Effector CD4-positive, alpha-beta T cell (primary cell): ENCODE results near the gene NRG3.
"Not testable (repeated sequence)": the region's sequence is repeated elsewhere in the genome, so short reads cannot be mapped to it uniquely, and the experiment has no call there.

ENCODE experiments used
- DNase-seq: peaks from one replicate; pipeline ENCODE4 v3.0.0-alpha.2; 2020

Gene NRG3

GRCh38 chr10:82294874-82295378 lies 419.9 kb downstream of the NRG3 start:
- DNase-seq = no peak

- no peak for DNase-seq
Measured at GRCh38 chr10:82308641-82309040, 433.6 kb downstream of the NRG3 start.

- no peak for DNase-seq
Measured at GRCh38 chr10:82310839-82311238, 435.8 kb downstream of the NRG3 start.

DNA sequence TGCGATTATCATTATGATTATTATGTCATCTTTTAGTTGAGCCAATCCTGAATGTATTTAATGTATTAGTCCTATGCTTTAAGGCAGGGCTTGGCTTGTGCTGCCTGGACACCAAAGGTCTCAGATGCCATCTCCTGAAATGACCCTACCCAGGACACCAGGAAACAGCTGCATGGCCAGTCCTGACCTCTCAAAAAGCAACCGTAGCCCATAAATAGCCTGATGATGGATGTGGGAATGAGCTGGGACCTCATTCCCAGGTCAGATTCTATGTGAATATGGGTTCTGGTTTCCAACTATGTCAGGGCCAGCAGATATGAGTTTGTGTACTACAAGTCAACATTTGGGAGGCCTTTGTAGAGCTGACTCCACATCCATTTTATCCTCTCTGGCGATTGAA lies 438.4 kb downstream of the NRG3 start:
- DNase-seq = no peak

- no peak for DNase-seq
Measured at GRCh38 chr10:82318534-82318933, 443.5 kb downstream of the NRG3 start.

GRCh38 chr10:82319074-82319473 lies 444.1 kb downstream of the NRG3 start:
- no peak for DNase-seq

DNA sequence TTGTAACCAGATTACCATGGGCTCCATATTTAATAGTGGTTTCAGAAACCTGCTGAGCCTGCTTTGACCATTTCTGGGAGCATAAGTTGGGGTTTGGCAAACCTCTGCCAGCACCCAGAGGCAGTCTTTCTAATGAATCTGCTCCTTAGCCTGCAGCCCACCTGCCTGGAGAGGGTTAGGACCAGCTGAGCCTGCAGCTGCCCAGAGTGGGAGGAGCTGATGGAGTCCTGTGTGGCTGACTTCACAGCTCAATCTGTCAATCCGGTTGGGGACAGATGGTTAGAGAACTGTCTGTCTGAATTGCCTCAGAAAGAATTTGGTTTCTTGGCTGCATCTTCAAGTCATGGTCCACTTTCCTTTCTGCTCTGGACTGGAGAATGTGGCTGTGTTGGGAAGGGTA lies 444.6 kb downstream of the NRG3 start:
- DNase-seq = no peak

DNA sequence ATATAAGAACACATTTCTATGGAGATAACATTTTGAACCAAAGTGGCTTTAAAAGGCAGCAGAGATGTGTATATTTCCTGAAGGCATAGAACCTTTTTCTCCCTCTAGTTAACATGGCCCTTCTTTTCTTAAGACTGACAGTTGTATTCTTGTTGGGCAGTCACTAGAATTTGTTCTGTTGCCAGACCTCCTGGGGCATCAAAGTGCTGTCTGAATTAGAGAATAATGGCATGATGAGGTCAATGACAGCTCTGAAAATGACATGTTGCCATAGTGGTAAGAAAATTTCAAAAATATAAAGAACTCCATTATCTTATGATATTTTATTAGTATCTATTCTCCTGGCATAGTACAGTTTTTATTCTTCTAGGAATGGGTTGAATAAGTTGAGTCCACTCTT lies 446.7 kb downstream of the NRG3 start:
- DNase-seq = no peak

- DNase-seq = no peak
Measured at GRCh38 chr10:82331716-82332115, 456.7 kb downstream of the NRG3 start.

- DNase-seq = no peak
Measured at GRCh38 chr10:82335831-82336230, 460.8 kb downstream of the NRG3 start.

GRCh38 chr10:82340166-82340565 lies 465.2 kb downstream of the NRG3 start:
- no peak for DNase-seq

- not testable (repeated sequence) for DNase-seq
Measured at GRCh38 chr10:82349590-82349989, 474.6 kb downstream of the NRG3 start.

DNA sequence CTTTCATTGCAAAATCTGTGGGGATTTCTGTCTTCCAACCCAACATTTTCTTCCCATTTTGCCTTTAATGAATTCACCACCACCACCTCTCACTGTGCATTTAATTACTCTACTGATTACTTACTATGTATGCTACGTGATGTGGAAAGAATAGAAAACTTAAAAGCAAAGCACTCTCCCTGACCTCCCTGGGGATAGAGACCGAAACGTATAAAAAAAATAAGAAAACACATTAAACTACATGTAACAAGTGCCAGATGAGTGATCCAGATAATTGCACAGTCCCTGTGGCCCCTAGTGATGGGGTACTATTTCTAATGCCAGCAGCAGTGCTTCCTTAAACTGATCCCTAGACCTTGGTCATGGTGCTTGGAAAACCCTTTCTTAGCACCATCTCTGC lies 478.4 kb downstream of the NRG3 start:
- no peak for DNase-seq

DNA sequence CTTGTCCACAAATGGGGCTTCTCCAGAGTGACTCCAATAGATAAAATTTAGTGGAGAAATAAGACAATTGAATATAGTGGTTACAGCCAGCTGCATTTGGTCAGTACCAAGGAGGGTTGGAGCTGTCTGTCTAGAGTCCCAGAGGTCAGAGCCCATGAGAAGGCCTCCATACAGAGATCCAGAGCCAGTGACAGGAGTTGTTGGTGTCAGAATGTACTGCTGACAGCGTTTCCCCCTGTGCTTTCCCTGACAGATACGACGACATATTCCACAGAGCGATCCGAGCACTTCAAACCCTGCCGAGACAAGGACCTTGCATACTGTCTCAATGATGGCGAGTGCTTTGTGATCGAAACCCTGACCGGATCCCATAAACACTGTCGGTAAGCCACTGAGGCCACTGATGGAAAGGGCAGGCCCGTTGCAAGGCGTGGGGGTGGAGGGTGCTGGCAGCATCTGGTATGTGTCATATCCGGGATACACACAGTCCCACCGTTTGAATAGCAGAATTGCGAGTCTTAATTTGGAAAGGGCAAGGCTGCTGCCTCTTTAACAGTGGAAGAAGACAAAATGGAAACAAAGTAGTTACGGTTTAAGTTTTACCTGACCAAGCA lies 483.6 kb downstream of the NRG3 start:
- no peak for DNase-seq

DNA sequence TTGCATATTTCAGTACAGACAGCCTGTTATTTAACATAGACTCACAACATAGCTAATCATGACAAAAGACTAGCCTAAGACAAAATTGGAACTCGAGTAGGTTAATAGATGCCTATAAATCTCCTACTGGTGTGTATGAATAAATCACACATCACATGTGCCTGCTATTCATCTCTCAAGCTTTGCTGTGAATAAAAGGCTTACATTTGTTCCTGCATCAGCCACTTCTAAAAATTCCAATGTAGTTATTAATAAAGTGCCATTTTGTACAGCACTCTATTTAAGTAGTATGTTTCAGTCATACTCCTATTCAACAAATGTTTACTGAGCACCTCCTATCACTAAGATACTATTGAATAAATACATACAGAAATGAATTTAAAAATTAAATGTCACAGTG lies 486.3 kb downstream of the NRG3 start:
- DNase-seq = no peak

DNA sequence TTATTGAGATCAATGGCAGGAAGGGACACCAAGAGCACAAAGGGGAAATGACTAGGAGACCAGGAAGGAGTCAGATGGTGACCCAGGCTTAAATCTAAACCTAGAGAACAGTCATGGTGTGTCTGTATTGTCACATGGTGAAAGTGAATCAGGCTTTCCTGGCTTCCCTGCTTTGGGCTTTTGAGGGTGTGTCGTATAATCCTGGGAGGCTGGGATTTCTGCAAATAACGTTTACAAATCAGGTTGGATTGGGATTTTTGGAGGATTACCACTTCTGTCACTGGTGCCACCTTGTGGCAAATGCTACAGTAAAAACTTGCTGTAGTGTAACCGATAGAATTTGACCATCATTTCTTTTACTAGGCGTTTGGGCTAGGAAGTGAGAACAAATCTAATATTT lies 502.6 kb downstream of the NRG3 start:
- no peak for DNase-seq

DNA sequence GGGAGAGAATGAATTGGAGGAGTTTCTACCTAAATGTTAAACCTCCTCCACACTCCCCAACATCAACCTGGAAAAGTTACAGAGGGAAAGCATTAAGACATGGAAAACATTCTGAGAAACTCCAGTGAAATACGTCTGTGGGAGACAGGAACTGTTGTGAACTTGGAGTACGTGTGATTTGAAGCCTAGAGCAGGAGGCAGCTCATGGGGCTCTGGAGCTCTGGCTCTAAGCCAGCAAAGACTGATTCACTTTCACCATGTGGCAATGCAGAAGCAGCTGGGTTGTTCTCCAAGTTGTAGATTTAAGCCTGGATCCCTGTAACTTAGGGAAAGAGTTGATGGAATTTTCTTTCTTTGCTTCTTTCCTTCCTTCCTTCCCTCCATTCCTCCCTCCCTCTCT lies 503.2 kb downstream of the NRG3 start:
- DNase-seq = no peak

- DNase-seq = no peak
Measured at GRCh38 chr10:82383350-82383749, 508.4 kb downstream of the NRG3 start.

DNA sequence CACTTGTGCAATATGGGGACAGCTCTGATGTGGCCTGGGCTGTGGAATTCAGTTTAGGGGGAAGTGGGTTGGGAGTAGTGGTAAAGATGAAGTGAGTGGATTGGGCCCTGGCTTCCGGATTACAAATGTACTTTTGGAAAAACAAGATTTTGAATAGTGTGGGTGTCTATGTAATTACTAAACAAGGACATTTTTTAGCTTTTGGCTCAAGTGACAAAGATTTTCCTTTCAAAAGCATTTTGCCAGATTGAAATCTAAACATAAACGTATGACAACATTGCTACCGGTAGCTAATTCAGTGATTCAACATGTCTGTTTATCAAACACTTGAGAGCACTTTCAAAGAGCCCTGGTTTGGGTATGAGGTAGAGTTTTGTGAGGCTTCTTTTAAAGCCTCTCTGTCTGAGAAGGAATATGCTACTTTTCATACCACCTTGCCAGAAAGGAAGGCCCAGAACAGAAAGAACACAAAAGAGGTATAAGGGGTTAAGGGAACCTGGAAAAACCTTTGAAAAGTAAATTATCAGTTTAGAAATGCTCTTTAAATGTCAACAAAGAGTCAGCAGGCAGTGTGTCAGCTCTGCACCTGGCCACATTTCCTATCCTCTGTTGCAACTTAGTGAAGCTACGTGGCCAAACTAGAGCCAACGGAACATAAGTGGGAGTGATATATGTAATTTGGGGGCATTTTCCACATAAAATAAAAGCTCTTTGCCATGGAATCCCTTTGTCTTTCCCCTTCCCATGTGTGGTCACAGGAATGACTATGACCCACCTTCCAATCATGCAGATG lies 516.1 kb downstream of the NRG3 start:
- no peak for DNase-seq

GRCh38 chr10:82391971-82392370 lies 517.0 kb downstream of the NRG3 start:
- no peak for DNase-seq

DNA sequence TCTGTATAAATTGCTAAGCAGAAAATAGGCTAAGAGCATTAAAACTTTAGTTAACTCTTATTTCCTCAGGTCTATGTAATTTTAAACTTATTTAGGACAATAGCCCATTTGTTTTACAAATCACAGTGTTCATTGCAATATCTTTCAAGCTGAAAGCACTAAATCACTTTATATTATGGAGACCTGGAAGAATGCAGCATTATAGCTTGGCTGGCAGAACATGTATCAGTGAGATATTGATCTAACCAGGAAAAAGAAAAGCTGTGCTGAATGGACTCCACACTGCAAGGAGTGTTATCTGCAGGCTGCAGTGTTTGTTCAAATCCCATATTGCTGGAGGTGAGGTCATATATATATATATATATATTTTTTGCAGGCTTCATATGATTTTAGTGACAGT lies 517.5 kb downstream of the NRG3 start:
- DNase-seq = no peak

DNA sequence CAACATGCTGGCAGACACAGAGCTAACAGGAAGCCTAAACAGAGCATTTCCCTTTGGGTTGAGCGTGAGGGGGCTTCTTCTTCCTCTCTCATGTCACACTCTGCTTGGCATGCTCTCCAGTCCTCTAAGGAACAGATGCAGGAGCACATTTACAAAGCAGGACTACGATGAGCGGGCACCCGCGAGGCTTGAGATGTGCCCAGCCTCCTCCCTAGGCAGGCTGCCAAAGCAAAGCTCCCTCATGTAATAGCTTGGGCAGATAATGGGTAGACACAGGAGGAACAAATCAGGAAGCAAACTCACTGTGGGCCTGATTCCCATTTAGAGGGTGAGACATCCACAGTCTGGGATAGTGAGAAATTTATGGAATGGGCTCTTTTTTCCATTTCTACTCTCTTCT lies 519.1 kb downstream of the NRG3 start:
- DNase-seq = no peak

GRCh38 chr10:82394987-82395386 lies 520.0 kb downstream of the NRG3 start:
- DNase-seq = no peak

GRCh38 chr10:82396886-82397285 lies 521.9 kb downstream of the NRG3 start:
- DNase-seq = no peak

- DNase-seq = no peak
Measured at GRCh38 chr10:82397854-82398253, 522.9 kb downstream of the NRG3 start.
